Measurements from ENCODE around the gene TEDC1. TPM values are rescaled to one million over a fixed set of nuclear protein-coding genes. Genes with fewer than 3 reads are reported as not detected.

Gene TEDC1
- total RNA-seq, 1 experiment from 2014 or later, result 17.9 TPM

DNA sequence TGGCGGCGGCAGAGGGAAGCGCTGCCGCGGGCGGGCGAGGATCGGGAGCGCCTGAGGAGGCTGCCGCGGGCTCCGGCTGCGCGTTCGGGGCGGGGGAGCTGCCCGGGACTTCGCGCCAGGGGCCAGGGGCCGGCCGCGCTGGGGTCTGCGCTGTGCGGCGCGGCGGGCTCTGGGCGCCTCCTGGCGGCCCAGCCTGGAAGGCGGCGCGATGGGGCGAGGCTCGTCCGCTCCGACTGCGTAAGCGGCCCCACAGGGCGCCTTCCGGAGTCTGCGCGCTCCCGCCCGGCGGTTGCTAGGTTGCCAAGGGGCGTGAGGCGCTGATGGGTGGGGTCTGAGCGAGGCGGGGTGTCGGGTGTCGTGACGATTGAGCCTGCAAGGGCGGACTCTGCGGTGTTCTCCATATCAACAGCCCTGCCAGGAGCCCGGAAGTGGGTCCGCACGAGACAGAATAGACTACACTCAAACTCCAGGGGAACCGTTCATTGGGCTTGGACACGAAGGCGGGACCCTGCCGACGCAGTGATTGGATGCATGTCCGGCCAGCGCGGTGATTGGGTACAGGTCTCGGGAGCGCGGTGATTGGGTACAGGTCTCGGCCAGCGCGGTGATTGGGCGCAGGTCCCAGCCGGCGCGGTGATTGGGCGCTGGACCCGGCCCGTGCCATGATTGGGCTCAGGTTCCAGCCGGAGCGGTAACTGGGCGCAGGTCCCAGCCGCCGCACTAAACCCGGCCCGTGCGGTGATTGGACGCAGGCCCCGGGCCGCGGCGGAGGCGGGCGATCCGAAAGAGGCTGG lies at the start of gene TEDC1 (continued):
- TF ChIP-seq, protein P1, sequence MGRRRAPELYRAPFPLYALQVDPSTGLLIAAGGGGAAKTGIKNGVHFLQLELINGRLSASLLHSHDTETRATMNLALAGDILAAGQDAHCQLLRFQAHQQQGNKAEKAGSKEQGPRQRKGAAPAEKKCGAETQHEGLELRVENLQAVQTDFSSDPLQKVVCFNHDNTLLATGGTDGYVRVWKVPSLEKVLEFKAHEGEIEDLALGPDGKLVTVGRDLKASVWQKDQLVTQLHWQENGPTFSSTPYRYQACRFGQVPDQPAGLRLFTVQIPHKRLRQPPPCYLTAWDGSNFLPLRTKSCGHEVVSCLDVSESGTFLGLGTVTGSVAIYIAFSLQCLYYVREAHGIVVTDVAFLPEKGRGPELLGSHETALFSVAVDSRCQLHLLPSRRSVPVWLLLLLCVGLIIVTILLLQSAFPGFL (CRISPR knock-in tag; IDR thresholded peaks at IDR 0.05; ENCODE audit: borderline replicate concordance), result no peak; the same call in 1 of the 2 replicates
- TF ChIP-seq ATF1 (CRISPR knock-in tag; IDR thresholded peaks at IDR 0.05), result no peak
- TF ChIP-seq NFYB (CRISPR knock-in tag; conservative IDR thresholded peaks at IDR 0.05; ENCODE audit: low read depth), result peak; percentile 96
- TF ChIP-seq, protein P2, sequence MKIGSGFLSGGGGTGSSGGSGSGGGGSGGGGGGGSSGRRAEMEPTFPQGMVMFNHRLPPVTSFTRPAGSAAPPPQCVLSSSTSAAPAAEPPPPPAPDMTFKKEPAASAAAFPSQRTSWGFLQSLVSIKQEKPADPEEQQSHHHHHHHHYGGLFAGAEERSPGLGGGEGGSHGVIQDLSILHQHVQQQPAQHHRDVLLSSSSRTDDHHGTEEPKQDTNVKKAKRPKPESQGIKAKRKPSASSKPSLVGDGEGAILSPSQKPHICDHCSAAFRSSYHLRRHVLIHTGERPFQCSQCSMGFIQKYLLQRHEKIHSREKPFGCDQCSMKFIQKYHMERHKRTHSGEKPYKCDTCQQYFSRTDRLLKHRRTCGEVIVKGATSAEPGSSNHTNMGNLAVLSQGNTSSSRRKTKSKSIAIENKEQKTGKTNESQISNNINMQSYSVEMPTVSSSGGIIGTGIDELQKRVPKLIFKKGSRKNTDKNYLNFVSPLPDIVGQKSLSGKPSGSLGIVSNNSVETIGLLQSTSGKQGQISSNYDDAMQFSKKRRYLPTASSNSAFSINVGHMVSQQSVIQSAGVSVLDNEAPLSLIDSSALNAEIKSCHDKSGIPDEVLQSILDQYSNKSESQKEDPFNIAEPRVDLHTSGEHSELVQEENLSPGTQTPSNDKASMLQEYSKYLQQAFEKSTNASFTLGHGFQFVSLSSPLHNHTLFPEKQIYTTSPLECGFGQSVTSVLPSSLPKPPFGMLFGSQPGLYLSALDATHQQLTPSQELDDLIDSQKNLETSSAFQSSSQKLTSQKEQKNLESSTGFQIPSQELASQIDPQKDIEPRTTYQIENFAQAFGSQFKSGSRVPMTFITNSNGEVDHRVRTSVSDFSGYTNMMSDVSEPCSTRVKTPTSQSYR (CRISPR knock-in tag; IDR thresholded peaks at IDR 0.05), result peak; percentile 74; the same call in 1 of the 2 replicates
- TF ChIP-seq CREM (CRISPR knock-in tag; IDR thresholded peaks at IDR 0.05), result no peak
- TF ChIP-seq GTF2I (CRISPR knock-in tag; conservative IDR thresholded peaks at IDR 0.05), result no peak
- TF ChIP-seq, protein P3, sequence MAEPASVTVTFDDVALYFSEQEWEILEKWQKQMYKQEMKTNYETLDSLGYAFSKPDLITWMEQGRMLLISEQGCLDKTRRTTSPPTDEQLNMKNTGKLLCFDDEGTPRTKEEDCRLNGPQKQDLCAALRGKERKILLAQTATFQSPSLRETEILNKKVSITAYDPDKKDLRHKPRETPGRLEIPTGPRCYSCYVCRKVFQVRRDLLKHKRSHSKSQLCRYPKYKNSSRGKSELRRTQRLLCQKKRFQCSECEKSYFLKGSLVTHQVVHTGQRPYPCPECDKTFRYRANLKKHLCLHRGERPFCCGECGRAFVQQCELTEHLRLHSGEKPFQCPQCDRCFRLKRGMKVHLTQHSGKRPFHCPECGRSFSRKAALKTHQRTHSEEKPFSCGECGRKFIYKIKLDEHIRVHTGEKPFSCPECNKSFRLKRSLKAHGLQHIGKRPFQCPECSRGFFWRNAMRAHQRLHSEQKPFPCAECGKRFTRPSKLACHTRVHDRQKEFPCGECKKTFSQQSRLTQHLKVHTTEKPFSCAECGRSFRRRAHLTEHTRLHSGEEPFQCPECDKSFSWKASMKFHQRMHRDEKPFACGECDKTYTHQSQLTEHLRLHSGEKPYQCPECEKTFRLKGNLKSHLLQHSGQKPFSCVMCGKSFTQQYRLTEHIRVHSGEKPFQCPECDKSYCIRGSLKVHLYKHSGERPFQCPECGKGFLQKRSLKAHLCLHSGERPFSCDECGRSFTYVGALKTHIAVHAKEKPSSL (CRISPR knock-in tag; conservative IDR thresholded peaks at IDR 0.05), result no peak
- TF ChIP-seq, protein P4, sequence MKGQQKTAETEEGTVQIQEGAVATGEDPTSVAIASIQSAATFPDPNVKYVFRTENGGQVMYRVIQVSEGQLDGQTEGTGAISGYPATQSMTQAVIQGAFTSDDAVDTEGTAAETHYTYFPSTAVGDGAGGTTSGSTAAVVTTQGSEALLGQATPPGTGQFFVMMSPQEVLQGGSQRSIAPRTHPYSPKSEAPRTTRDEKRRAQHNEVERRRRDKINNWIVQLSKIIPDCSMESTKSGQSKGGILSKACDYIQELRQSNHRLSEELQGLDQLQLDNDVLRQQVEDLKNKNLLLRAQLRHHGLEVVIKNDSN (CRISPR knock-in tag; IDR thresholded peaks at IDR 0.05), result no peak; the same call in 1 of the 2 replicates
- TF ChIP-seq, protein P5, sequence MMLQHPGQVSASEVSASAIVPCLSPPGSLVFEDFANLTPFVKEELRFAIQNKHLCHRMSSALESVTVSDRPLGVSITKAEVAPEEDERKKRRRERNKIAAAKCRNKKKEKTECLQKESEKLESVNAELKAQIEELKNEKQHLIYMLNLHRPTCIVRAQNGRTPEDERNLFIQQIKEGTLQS (CRISPR knock-in tag; conservative IDR thresholded peaks at IDR 0.05), result no peak
- TF ChIP-seq, protein P6, sequence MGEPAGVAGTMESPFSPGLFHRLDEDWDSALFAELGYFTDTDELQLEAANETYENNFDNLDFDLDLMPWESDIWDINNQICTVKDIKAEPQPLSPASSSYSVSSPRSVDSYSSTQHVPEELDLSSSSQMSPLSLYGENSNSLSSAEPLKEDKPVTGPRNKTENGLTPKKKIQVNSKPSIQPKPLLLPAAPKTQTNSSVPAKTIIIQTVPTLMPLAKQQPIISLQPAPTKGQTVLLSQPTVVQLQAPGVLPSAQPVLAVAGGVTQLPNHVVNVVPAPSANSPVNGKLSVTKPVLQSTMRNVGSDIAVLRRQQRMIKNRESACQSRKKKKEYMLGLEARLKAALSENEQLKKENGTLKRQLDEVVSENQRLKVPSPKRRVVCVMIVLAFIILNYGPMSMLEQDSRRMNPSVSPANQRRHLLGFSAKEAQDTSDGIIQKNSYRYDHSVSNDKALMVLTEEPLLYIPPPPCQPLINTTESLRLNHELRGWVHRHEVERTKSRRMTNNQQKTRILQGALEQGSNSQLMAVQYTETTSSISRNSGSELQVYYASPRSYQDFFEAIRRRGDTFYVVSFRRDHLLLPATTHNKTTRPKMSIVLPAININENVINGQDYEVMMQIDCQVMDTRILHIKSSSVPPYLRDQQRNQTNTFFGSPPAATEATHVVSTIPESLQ (CRISPR knock-in tag; IDR thresholded peaks at IDR 0.05), result no peak
- no peak for TF ChIP-seq PRRX2 (CRISPR knock-in tag; IDR thresholded peaks at IDR 0.05)
- 0 out of 2 replicates have a peak, but pooled peaks have one; percentile 32 for TF ChIP-seq HMGA2 (CRISPR knock-in tag; IDR thresholded peaks at IDR 0.05)
- peak; percentile 90 for TF ChIP-seq ETV6 (CRISPR knock-in tag; IDR thresholded peaks at IDR 0.05)
- no peak for TF ChIP-seq RORB (CRISPR knock-in tag; IDR thresholded peaks at IDR 0.05)
- TF ChIP-seq NR3C1 (CRISPR knock-in tag; conservative IDR thresholded peaks at IDR 0.05; ENCODE audit: low read depth), result no peak
- no peak for TF ChIP-seq JUN (CRISPR knock-in tag; IDR thresholded peaks at IDR 0.05)
- TF ChIP-seq TEAD4 (CRISPR knock-in tag; IDR thresholded peaks at IDR 0.05), result no peak; the same call in 1 of the 2 replicates
- TF ChIP-seq, protein P7, sequence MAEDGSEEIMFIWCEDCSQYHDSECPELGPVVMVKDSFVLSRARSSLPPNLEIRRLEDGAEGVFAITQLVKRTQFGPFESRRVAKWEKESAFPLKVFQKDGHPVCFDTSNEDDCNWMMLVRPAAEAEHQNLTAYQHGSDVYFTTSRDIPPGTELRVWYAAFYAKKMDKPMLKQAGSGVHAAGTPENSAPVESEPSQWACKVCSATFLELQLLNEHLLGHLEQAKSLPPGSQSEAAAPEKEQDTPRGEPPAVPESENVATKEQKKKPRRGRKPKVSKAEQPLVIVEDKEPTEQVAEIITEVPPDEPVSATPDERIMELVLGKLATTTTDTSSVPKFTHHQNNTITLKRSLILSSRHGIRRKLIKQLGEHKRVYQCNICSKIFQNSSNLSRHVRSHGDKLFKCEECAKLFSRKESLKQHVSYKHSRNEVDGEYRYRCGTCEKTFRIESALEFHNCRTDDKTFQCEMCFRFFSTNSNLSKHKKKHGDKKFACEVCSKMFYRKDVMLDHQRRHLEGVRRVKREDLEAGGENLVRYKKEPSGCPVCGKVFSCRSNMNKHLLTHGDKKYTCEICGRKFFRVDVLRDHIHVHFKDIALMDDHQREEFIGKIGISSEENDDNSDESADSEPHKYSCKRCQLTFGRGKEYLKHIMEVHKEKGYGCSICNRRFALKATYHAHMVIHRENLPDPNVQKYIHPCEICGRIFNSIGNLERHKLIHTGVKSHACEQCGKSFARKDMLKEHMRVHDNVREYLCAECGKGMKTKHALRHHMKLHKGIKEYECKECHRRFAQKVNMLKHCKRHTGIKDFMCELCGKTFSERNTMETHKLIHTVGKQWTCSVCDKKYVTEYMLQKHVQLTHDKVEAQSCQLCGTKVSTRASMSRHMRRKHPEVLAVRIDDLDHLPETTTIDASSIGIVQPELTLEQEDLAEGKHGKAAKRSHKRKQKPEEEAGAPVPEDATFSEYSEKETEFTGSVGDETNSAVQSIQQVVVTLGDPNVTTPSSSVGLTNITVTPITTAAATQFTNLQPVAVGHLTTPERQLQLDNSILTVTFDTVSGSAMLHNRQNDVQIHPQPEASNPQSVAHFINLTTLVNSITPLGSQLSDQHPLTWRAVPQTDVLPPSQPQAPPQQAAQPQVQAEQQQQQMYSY (CRISPR knock-in tag; IDR thresholded peaks at IDR 0.05), result no peak
- TF ChIP-seq, protein P8, sequence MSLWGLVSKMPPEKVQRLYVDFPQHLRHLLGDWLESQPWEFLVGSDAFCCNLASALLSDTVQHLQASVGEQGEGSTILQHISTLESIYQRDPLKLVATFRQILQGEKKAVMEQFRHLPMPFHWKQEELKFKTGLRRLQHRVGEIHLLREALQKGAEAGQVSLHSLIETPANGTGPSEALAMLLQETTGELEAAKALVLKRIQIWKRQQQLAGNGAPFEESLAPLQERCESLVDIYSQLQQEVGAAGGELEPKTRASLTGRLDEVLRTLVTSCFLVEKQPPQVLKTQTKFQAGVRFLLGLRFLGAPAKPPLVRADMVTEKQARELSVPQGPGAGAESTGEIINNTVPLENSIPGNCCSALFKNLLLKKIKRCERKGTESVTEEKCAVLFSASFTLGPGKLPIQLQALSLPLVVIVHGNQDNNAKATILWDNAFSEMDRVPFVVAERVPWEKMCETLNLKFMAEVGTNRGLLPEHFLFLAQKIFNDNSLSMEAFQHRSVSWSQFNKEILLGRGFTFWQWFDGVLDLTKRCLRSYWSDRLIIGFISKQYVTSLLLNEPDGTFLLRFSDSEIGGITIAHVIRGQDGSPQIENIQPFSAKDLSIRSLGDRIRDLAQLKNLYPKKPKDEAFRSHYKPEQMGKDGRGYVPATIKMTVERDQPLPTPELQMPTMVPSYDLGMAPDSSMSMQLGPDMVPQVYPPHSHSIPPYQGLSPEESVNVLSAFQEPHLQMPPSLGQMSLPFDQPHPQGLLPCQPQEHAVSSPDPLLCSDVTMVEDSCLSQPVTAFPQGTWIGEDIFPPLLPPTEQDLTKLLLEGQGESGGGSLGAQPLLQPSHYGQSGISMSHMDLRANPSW (CRISPR knock-in tag; conservative IDR thresholded peaks at IDR 0.05; ENCODE audit: low read depth), result no peak
- TF ChIP-seq KAT7 (CRISPR knock-in tag; IDR thresholded peaks at IDR 0.05; ENCODE audit: borderline replicate concordance), result no peak
- TF ChIP-seq NFATC4 (CRISPR knock-in tag; IDR thresholded peaks at IDR 0.05), result no peak
- TF ChIP-seq ZNF317 (CRISPR knock-in tag; IDR thresholded peaks at IDR 0.05; ENCODE audit: borderline replicate concordance, low read depth), result no peak; the same call in 1 of the 2 replicates
- TF ChIP-seq CREB1 (CRISPR knock-in tag; IDR thresholded peaks at IDR 0.05), result no peak
